NCI-H2227 (cell line): ENCODE data around the gene SH2D3C.

Source experiments
- DNase-seq: peaks from one replicate; lab custom pipeline; 2025; ENCODE audit not compliant: unreplicated experiment; lab: John Stamatoyannopoulos, UW

Gene SH2D3C

DNA sequence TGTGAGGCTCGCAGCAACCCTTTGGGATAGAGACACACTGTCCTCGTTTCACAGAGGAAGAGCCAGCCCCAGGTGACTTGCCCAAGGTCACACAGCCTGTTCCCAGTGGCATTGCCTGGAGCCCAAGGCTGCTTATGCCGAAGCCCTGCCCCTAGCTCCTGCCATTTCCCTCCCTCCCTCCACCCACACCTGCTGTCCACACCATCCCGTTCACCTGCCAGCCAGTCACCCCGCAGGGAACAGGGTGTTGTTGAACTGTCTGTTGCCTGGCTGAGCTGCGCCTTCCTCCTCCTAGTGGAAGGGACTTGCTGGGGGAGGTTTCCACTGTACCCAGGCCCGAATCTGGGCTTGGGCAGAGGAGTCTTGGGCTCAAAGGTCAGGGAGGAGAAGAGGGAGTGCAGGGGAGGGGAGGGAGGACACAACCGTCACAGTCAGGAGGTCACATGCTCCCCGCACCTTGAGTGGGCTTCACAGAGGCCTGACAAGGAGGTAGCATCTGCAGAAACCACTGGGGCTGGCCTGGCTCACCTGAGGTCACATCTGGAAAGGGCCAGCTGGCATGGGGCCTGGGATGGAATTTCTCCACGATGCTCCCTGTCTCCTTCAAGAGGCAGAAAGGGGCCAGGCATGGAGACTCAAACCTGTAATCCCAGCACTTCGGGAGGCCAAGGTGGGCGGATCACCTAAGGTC is 56.3 kb downstream of the SH2D3C start:
- no peak for DNase-seq

DNA sequence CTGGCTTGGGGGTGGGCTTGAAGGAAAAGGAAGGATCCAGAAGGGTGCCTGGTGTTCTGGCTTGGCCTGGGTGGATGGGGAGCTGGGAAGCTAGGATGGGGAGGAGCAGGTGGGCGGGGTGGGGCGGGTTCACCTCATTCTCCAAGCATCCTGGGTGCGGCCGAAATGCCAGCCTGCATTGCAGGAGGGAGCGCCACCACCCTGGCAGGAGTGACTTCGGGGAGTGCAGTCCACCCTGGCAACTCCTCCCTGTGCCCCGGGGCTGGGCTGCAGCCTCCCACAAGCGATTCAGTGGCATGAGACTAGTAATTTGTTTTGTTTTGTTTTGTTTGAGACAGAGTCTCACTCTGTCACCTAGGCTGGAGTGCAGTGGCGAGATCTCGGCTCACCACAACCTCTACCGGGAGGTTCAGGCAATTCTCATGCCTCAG is 57.1 kb downstream of the SH2D3C start:
- DNase-seq, result peak; percentile 52

DNA sequence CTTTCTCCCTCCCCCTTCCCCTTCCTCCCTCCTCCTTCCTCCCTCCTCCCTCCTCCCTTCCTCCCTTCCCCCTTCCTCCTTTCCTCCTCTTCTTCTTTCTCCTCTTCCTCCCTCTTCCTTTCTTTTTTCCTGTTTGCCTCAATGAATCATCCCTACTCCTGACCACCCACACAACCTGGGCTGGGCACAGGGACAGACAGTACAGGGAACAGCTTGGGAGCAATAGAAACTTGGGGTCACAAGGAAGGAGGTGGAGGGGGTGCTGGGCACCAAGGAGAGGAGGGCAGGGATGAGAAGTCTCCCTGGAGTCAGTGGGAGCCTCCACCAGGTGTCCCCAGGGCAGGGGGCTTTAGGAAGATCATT is 57.6 kb downstream of the SH2D3C start:
- DNase-seq, result no peak

DNA sequence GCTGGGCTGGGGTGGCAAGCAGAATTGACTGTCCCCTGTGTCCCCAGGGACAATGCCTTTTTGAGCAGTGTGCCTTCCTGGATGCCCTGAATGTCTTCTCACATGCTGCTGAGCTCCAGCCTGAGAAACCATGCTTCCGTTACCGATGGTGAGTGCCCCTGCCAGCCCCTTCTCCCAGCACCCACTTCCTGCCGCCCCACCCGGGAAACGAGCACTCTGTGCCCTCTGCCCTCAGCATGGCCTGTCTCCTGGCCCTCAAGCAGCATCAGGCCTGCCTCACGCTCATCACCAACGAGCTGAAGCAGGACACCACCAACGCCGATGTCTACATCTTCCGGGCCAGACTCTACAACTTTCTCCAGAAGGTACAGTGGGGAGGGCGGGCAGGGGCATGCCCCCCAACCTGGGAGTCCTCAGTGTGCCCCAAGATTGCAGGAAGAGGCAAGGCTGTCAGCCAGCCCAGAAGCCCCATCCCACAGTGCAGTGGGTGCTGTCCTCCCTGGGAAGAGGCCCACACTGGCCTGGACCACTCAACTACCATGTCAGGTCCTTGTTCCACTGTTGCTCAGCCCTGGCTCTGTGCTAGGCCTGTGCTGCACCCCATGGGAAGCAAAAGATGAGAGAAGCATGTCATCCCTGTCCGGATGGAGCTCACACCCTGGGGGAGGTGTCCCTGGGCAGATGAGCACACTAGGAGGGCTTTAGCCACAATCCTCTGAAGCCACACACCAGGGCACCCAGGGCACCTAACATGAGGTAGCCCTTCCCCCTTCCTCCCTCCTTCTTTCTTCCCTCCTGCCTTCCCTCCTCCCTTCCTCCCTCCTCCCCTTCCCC is 58.2 kb downstream of the SH2D3C start:
- DNase-seq, result no peak

DNA sequence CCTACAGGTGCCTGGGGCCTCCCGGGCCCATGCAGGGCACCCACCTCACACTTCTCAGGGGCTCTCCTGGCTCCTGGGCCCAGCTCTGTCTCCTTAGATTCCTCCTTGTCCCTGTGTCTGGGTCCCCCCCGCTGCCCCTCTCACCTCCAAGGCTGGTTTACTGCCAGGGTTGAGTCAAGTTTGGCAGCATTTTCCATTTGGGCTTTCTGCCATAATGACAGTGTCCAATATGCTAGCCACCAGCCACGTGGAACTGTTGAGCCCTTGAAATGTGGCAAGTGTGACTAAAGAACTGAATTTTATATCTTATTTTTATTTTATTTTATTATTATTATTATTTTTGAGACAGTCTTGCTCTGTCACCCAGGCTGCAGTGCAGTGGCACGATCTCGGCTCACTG is 60.7 kb downstream of the SH2D3C start:
- DNase-seq, result no peak

DNA sequence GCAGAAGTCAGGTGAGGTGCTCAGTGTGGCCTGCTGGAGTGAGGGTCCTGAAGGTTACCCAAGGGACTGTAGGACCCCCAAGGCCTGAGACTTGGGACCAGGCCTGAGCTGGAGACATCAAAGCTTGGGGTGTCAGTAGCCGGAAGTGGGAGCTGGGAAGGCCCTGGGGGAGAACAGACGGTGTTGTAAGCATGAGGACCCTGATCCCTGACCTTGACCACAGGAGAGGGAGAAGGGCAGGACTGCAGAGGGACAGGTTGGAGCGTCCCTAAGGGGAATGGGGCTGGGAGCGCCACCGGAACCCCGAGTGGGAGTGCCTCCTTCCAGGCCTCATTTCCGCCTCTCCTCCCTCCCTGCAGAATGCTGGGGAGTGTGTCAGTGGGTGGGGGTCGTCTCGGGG is 62.1 kb downstream of the SH2D3C start:
- DNase-seq, result no peak

DNA sequence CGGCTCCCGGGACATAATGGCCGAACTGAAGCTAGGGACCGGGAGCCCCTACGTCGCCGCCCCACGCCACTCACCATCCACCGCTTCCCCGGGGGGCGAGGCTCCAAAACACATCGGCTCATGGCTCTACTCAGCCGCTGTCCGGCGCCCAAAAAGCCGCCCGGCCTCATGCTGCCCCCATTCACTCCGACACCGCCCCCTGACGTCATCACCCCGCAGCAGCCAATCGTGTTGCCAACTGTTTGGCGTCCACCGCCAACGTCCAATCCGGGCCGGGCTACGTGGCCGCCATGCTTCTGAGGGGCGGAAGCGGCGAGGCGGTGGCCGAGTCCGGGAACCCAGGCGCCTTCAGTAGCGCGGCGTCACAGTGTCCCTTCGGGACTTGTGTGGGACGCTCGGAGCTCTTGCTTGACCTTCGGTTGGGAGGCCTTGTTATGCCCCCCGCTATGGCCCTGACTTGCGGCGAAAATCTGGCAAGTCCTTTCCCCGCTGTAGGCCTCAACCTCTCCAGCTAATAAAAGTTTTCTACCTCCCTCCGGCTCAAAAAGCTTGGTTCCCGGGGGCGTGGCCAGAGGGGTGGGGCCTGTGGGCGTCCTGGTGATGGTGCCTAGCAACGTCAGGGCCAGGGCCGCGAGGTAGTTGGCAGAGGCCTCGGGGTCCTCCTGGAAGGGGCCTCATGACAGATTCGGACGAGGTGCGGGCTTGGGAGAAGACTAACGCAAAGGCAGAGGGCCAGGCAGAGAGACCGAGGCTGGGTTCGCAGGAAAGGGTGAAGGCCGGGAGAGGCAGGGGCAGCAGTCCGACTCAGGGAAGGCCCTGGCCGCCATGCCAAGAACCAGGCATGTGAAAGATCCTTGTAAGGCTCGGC is 62.8 kb downstream of the SH2D3C start, which contains the start of the genes PTRH1 and TTC16:
TSS of gene PTRH1 (minus strand) at position 194 of the 868 bp plus-strand sequence. CDS start at position 170, 24 bp downstream.
TSS of gene TTC16 (plus strand) at position 610 of the 868 bp plus-strand sequence. CDS start at position 677, 67 bp downstream.
- peak; percentile 93 for DNase-seq

DNA sequence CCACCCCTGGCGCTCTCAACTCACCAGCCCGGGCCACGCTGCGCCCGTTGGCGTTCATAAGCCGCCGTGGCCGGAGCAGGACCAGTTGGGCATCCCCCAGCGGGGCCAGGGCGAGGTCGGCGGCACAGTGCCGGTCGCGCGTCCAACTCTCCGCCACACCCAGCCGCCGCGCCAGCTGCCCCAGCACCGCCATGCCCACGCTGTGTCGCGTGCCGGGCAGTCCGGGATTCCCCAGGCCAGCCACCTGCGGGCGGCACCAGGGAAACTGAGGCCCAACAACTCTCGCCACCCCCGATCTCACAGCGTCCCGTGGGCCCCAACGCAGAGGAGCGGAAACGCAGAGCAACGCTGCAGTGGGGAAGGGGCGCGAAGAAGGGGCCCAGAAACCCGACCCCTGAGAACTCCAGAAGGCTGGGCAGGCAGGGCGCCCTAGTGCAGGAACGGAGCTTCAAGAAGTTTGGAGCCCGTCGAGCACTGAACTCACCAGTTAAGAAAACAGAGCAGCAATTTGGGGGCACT is 63.5 kb downstream of the SH2D3C start:
- no peak for DNase-seq

DNA sequence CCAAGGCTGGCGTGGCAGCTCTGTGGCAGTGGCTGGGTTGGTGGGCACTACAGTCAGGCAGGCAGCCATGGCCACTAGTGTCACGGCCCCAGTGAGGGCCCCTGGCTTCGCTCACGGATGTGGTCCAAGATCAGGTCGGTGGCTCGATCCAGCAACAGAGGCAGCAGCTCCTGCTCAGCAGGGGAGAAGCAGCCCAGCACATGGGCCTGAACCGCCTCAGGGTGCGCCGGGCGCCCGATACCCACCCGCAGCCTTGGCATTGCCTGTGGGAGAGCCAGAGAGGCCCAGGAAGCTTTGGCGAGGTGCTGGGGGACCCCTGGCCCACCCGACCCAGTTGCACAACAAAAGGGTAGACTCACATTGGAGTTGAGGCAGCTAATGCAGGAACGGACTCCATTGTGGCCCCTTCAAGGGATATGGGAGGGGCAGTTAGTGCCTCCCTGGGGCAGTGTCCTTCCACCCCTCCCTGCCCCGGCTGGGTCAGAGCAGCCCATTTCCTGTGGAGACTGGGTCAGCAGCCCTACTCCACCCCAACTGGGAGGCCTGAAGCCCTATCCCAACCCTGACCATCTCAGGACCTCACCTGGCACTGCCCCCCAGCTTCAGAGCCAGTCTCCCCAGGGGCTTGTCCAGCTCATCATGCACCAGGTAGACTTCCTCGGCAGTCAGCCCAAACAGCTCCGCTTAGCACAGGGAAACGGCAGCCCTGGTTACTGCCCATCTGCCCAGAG is 64.3 kb downstream of the SH2D3C start:
- no peak for DNase-seq

DNA sequence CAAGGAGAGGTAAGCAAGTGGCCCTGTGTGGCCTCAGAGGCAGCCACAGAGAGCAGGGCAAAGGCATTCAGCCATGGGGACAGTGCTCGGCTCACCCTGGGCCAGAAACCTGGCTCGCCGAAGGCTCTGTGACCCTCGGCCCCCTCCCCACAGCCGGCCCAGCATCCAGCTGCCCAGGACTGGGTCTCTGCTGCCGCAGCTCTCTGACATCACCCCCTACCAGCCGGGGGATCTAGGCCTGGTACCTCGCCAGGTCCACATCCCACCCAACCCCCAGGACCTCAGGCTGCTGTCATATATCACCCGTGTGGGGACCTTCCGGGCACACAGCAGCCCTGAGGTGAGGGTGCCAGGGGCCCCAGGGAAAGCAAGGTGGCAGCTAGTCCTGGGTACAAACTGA is 65.6 kb downstream of the SH2D3C start:
- no peak for DNase-seq

DNA sequence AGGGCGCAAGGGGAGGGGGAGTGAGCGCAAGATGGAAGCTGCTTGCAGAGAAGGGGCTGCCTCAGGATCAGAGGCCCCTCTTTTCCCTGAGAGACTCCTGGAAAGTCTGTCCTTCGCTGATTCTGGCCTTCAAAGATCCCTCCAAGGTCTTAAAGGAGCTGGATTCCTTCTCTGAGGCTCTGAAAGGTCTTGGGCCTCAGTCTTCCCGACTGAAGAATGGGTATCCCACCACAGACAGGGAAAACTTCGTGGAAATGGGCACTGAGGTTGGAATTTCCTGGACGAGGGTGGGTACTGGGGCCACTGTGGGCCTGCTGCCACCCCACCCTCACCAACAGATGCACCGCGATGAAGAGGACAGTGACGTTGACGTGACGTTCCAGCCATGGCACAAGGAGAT is 66.1 kb downstream of the SH2D3C start:
- DNase-seq, result no peak

DNA sequence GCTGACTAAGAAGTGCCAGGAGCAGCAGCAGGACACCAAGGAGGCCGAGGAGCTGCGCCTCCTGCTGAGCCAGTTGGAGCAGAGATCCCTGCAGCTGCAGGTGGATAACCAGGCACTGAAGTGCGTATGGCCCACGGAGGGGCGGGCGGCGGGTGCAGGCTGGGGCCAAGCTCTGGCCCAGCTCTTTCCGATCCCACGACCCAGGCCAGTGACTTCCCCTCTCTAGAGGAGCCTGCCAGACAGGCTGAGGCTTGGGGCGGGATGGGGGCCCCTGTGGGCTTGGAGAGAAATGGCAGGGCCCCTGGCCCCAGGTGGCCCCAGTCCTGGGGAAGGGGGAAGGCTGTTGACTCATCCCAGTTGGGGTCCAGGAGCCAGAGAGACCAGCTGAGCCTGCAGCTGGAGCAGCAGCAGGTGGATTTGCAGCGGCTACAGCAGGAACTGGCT is 66.6 kb downstream of the SH2D3C start:
- no peak for DNase-seq

DNA sequence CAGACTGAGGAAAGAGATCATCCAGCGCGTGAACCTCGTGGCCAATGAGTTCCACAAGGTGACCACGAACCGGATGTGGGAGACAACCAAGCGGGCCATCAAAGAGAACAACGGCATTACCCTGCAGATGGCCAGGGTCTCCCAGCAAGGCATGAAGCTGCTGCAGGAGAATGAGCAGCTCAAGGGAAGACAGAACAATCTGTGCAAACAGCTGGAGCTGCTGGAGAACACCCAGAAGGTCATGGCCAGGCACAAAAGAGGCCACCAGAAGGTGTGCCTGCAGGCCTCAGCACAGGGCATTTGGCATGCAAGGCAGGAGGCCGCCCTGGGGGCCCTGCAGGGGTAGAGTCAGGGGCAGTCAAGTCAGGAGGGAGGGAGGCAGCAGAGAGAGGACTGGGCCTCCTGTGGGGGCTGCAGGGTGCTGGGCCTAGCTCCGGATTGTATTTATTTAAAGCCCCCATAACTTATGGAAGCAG is 67.2 kb downstream of the SH2D3C start:
- DNase-seq, result no peak

DNA sequence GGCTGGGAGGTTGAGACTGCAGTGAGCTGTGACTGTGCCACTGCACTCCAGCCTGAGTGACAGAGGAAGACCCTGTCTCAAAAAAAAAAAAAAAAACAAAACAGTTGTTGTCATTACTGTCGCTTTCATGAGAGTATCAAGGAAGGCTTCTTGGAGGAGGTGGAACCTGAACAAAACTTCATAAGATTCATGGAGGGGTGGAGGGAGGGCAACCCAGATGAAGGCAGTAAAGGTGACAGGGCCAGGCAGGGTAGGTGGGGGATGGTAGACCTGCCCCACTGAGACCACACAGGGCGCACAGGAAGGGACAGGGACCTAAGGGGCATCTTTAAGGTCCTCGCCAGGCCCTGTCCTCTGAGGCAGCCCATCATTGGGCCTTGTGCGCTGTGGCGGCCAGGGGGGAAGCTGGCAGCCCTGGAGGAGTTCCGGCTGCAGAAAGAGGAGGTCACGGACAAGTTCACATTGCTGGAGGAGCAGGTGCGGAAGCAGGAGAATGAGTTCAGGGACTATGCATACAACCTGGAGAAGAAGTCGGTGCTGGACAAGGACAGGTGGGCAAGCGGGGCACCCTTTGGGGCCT is 68.2 kb downstream of the SH2D3C start:
- DNase-seq, result no peak

DNA sequence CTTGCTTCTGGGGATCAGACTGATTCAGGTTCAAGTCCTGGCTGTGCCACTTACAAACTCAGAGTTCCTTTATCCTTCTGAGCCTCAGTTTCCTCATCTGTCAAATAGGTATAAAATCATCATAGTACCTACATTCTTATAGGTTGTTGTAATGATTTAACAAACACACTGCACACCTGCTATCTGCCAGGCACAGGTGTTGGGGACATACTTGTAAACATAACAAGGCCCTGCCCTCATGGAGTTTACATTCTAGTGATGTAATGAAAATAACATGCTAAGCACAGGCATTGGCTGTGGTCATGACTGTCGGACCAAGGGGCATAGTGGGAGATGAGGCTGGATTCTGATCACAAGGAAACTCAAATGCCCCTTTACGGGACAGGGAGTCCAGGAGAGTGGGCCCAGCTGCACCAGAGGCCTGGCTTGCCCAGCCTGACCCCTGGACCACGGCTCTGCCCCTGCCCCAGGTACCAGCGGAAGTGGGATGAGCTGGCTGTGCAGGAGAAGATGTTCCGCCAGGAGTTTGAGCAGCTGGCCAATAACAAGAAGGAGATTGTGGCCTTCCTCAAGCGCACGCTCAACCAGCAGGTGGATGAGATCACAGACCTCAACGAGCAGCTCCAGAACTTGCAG is 69.4 kb downstream of the SH2D3C start:
- DNase-seq, result no peak

DNA sequence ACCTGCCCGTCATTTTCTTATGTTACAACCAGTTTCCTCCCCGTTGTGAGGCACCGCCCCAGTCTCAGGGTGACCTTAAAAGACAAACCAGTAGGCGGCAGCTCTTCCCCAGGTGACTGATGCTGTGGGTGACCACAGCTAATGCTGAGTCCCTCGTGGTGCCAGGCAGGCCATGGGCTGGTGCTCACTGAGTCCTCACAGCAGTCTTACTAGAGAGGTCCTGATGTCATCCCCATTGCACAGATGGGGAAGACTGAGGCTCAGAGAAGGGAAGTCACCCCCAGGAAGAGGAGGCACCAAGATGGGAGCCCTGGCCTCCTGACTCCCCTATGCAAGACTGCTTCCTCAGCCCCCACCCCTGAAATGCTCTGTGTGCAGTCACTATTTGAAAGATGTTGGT is 70.7 kb downstream of the SH2D3C start:
- DNase-seq, result no peak

DNA sequence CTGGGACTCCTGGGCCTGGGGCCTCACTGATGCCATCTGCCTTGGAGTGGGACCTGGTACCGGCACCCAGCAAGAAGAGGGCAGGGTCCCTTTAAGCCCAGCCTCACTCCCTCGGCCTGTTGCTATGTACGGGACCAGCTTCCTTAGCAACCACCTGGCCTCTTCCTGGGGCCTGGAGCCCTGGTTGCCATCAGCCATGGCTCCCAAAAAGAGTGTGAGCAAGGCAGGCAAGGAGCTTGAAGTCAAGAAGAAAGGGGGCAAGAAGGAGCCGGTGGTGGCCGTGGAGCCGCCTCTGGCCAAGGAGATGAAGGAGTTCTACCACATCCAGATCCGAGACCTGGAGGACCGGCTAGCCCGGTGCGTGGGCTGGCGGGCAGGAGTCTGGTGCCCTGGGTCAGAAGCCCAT is 71.6 kb downstream of the SH2D3C start, which contains the start of gene CFAP157:
TSS of gene CFAP157 (plus strand) at position 153 of the 406 bp plus-strand sequence. CDS start at position 197, 44 bp downstream.
- peak; percentile 16 for DNase-seq

DNA sequence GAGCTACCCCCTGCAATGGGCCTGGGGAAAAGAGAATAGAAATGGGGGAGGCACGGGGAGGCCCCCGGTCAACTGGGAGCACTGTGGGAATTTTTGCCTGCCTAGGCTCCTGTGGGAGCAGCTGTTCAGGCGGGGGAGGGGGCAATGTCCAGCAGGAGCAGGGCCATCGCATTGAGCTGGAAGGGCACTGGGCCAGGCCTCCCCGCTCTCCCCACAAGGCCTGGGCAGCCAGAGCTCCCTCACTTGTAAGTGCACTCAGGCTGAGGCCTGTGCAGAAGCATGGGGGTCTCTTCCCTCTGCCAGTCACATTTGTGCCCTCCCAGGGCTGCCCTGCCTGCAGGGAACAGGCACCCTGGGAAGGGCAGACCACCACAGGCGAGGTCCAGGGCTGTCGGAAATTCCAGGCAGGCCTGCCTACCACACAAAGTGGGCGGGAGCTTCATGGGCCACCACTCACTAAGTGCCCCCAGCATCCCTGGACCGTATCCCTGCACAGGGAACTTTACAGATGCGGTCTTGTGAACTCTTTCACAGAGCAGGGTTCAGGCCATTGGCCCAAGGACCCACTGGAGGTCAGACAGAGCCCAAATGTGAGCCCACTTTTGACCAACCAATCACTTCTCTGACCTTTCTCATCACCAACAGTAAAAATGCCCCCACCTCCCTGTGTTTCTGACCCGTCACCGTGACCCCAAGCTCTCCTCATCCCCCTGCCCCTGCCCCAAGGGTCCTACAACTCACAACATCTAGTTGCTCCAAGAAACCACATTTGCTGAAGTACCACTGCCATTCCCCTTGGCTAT is 72.7 kb downstream of the SH2D3C start:
- DNase-seq, result no peak
